ENCODE results near the gene NTRK2.

Gene NTRK2

GRCh38 chr9:85025638-85026037 is 356.1 kb downstream of the NTRK2 start:
- Histone ChIP-seq H3K9me3 (ENCODE audit: insufficient read depth, low read depth, low read length) (no peaks in the 10 kb centered on the region), H3K9me2 (replicated peaks; ENCODE audit: low read depth, low read length) (no peaks in the 10 kb centered on the region), H3K9ac (ENCODE audit: low read depth, low read length, poor library complexity, severe bottlenecking) (no peak overlapping the region), H2AFZ (ENCODE audit: low read length) (no peak overlapping the region), H4K20me1 (ENCODE audit: insufficient read depth, low read length, poor library complexity, severe bottlenecking) (no peaks in the 10 kb centered on the region), H3K27me3 (ENCODE audit: insufficient read depth, low read length, poor library complexity, severe bottlenecking) (no peaks in the 10 kb centered on the region), H3F3A (ENCODE audit: low read depth) (no peaks in the 10 kb centered on the region), H3K36me3 (ENCODE audit: insufficient read depth, low read length) (no peaks in the 10 kb centered on the region), H3K4me2 (ENCODE audit: low read depth, low read length, poor library complexity, severe bottlenecking) (no peak overlapping the region), H3K4me1 (ENCODE audit: insufficient read depth, low read length, poor library complexity, severe bottlenecking) (no peaks in the 10 kb centered on the region), H3K4me3 (ENCODE audit: low read length, poor library complexity, severe bottlenecking) (no peak overlapping the region), H3K79me2 (ENCODE audit: insufficient read depth, low read length) (no peaks in the 10 kb centered on the region)
- TF ChIP-seq EZH2phosphoT487 (IDR thresholded peaks at IDR 0.05; ENCODE audit: borderline replicate concordance): no peak

- no peak overlapping the region for H3K4me2 ChIP-seq (ENCODE audit: low read depth, low read length, poor library complexity, severe bottlenecking)
- H3K4me3 ChIP-seq (ENCODE audit: low read length, poor library complexity, severe bottlenecking): no peak overlapping the region
- TF ChIP-seq EZH2phosphoT487 (IDR thresholded peaks at IDR 0.05; ENCODE audit: borderline replicate concordance) (no peak), CTCF (conservative IDR thresholded peaks at IDR 0.05; ENCODE audit: low read length) (no peak)
- H2AFZ ChIP-seq (ENCODE audit: low read length): no peak overlapping the region
- no peak overlapping the region for H3K9ac ChIP-seq (ENCODE audit: low read depth, low read length, poor library complexity, severe bottlenecking)
- H3K9me3 ChIP-seq (ENCODE audit: insufficient read depth, low read depth, low read length): 0 out of 2 replicates have a peak, but pooled peaks cover 3% of the 10 kb centered on the region
- H3K27me3 ChIP-seq (ENCODE audit: insufficient read depth, low read length, poor library complexity, severe bottlenecking): no peaks in the 10 kb centered on the region
- no peaks in the 10 kb centered on the region for H3K4me1 ChIP-seq (ENCODE audit: insufficient read depth, low read length, poor library complexity, severe bottlenecking)
- H3K79me2 ChIP-seq (ENCODE audit: insufficient read depth, low read length): no peaks in the 10 kb centered on the region
- no peaks in the 10 kb centered on the region for H3F3A ChIP-seq (ENCODE audit: low read depth)
- no peaks in the 10 kb centered on the region for H3K36me3 ChIP-seq (ENCODE audit: insufficient read depth, low read length)
- H4K20me1 ChIP-seq (ENCODE audit: insufficient read depth, low read length, poor library complexity, severe bottlenecking): no peaks in the 10 kb centered on the region
- H3K9me2 ChIP-seq (replicated peaks; ENCODE audit: low read depth, low read length): no peaks in the 10 kb centered on the region
Observed at GRCh38 chr9:85027870-85028269, 358.3 kb downstream of the NTRK2 start.

GRCh38 chr9:85030316-85030715 is 360.8 kb downstream of the NTRK2 start:
- H3K79me2 ChIP-seq (ENCODE audit: insufficient read depth, low read length): no peaks in the 10 kb centered on the region
- no peak overlapping the region for H3K4me2 ChIP-seq (ENCODE audit: low read depth, low read length, poor library complexity, severe bottlenecking)
- TF ChIP-seq CTCF (conservative IDR thresholded peaks at IDR 0.05; ENCODE audit: low read length): no peak
- no peak for TF ChIP-seq EZH2phosphoT487 (IDR thresholded peaks at IDR 0.05; ENCODE audit: borderline replicate concordance)
- H3K27me3 ChIP-seq (ENCODE audit: insufficient read depth, low read length, poor library complexity, severe bottlenecking): no peaks in the 10 kb centered on the region
- H3K4me1 ChIP-seq (ENCODE audit: insufficient read depth, low read length, poor library complexity, severe bottlenecking): no peaks in the 10 kb centered on the region
- H2AFZ ChIP-seq (ENCODE audit: low read length): no peak overlapping the region
- H3K36me3 ChIP-seq (ENCODE audit: insufficient read depth, low read length): no peaks in the 10 kb centered on the region
- H3K9me2 ChIP-seq (replicated peaks; ENCODE audit: low read depth, low read length): no peaks in the 10 kb centered on the region
- H3K9me3 ChIP-seq (ENCODE audit: insufficient read depth, low read depth, low read length): 0 out of 2 replicates have a peak, but pooled peaks cover 3% of the 10 kb centered on the region
- H4K20me1 ChIP-seq (ENCODE audit: insufficient read depth, low read length, poor library complexity, severe bottlenecking): no peaks in the 10 kb centered on the region
- no peak overlapping the region for H3K4me3 ChIP-seq (ENCODE audit: low read length, poor library complexity, severe bottlenecking)
- H3K9ac ChIP-seq (ENCODE audit: low read depth, low read length, poor library complexity, severe bottlenecking): no peak overlapping the region
- no peaks in the 10 kb centered on the region for H3F3A ChIP-seq (ENCODE audit: low read depth)

- H2AFZ ChIP-seq (ENCODE audit: low read length): no peak overlapping the region
- H3K27me3 ChIP-seq (ENCODE audit: insufficient read depth, low read length, poor library complexity, severe bottlenecking): no peaks in the 10 kb centered on the region
- no peaks in the 10 kb centered on the region for H4K20me1 ChIP-seq (ENCODE audit: insufficient read depth, low read length, poor library complexity, severe bottlenecking)
- H3K79me2 ChIP-seq (ENCODE audit: insufficient read depth, low read length): no peaks in the 10 kb centered on the region
- no peaks in the 10 kb centered on the region; the same call in 1 of the 2 replicates for H3K9me3 ChIP-seq (ENCODE audit: insufficient read depth, low read depth, low read length)
- H3K4me3 ChIP-seq (ENCODE audit: low read length, poor library complexity, severe bottlenecking): no peak overlapping the region
- no peaks in the 10 kb centered on the region for H3K4me1 ChIP-seq (ENCODE audit: insufficient read depth, low read length, poor library complexity, severe bottlenecking)
- no peaks in the 10 kb centered on the region for H3K36me3 ChIP-seq (ENCODE audit: insufficient read depth, low read length)
- no peak overlapping the region for H3K9ac ChIP-seq (ENCODE audit: low read depth, low read length, poor library complexity, severe bottlenecking)
- TF ChIP-seq CTCF (conservative IDR thresholded peaks at IDR 0.05; ENCODE audit: low read length) (no peak), EZH2phosphoT487 (IDR thresholded peaks at IDR 0.05; ENCODE audit: borderline replicate concordance) (no peak)
- no peaks in the 10 kb centered on the region for H3K9me2 ChIP-seq (replicated peaks; ENCODE audit: low read depth, low read length)
- no peaks in the 10 kb centered on the region for H3F3A ChIP-seq (ENCODE audit: low read depth)
- no peak overlapping the region for H3K4me2 ChIP-seq (ENCODE audit: low read depth, low read length, poor library complexity, severe bottlenecking)
Observed at GRCh38 chr9:85036496-85036895, 367.0 kb downstream of the NTRK2 start.

Data from Loucy (cell line).